ENCODE results near the gene SND1.

The SND1 gene

DNA sequence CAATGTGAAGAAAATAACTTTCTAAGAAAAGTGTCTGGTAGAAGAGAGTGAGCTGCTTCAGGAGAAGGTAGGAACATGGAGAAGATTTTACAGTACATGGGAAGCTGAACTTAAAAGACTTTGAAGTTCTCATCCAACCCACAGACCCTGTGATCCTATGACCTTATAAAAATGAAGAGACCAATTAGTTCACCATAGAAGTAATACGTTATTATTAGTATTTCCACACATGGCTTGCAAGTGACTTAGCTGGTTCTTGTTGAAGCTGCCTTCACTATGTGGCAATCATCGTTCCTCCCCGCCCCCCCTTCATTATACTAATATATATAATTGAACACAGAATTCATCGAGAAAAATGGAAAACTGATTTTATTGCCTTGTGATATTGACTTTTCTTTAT, 129.1 kb downstream of the SND1 start:
- TF ChIP-seq, protein P1, sequence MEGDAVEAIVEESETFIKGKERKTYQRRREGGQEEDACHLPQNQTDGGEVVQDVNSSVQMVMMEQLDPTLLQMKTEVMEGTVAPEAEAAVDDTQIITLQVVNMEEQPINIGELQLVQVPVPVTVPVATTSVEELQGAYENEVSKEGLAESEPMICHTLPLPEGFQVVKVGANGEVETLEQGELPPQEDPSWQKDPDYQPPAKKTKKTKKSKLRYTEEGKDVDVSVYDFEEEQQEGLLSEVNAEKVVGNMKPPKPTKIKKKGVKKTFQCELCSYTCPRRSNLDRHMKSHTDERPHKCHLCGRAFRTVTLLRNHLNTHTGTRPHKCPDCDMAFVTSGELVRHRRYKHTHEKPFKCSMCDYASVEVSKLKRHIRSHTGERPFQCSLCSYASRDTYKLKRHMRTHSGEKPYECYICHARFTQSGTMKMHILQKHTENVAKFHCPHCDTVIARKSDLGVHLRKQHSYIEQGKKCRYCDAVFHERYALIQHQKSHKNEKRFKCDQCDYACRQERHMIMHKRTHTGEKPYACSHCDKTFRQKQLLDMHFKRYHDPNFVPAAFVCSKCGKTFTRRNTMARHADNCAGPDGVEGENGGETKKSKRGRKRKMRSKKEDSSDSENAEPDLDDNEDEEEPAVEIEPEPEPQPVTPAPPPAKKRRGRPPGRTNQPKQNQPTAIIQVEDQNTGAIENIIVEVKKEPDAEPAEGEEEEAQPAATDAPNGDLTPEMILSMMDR (IDR thresholded peaks at IDR 0.05; ENCODE audit: insufficient read depth, low read depth, low read length, missing control alignments): no peak
- H3K4me3 ChIP-seq (ENCODE audit: low read depth, low read length): no peak overlapping the region
- DNase-seq (ENCODE audit: low read depth): no peak

DNA sequence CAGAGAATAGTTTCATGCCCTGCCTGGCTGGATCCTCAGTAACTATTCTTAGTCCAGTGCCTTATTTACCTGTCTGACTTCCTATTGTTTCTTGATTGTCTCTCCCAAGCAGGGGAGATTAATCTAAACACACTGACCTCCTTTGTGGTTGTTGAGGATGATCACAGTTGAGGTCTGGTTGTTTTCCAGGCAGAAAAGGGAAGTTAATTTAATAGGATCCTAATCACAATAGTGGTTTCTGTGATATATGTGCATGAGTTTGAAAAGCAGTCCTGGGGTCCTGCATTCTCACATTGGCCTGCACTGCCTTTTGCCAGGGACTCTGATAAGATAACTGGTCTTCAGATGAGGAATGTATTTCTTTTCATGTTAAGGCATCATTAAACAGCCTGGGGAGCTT, 130.1 kb downstream of the SND1 start:
- H3K4me3 ChIP-seq (ENCODE audit: low read depth, low read length): no peak overlapping the region
- no peak for DNase-seq (ENCODE audit: low read depth)
- TF ChIP-seq, protein P1 (IDR thresholded peaks at IDR 0.05; ENCODE audit: insufficient read depth, low read depth, low read length, missing control alignments): no peak

DNA sequence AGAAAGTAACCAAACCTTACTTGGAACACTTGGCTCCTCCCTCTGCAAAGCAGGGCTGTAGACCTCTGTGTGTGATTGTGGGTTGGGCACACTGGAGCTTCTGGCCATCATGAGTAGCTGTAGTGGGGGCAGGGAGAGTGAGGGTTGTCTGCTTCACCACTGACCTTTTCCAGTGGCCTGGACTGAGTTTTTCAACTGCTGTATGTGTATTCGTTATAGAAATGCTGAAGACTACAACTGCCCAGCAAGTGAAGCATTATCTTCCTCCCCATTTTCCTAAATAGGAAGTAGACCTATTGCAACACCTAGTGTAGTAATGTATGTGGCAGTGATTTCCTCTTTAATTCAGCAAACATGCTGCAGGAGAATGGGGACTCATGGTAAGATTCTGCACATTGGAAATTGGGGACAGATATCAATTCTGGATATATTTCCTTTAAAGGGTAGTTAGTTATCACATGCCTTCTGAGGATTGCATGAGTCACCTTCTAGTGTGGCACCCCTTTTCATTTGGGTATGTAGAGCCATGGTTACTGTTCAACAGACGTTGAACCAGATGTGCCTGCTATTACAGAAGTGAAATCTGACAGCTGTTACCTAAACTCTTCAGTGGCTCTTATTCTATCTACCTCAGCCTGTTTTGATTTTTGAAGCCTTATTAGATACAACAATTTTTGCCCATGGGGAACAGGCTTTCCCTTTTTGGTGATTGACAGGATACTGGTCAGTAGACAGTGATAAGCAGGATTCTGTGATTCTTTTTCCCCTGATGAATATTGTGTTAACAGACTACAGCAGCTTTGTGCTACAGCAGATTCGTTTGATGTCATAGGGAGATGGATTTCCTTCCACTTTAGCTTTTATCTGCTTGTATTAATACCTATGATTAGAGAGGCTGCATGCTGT, 130.9 kb downstream of the SND1 start:
- peak; percentile 16 for DNase-seq (ENCODE audit: low read depth)
- no peak overlapping the region for H3K4me3 ChIP-seq (ENCODE audit: low read depth, low read length)
- TF ChIP-seq, protein P1 (IDR thresholded peaks at IDR 0.05; ENCODE audit: insufficient read depth, low read depth, low read length, missing control alignments): no peak

DNA sequence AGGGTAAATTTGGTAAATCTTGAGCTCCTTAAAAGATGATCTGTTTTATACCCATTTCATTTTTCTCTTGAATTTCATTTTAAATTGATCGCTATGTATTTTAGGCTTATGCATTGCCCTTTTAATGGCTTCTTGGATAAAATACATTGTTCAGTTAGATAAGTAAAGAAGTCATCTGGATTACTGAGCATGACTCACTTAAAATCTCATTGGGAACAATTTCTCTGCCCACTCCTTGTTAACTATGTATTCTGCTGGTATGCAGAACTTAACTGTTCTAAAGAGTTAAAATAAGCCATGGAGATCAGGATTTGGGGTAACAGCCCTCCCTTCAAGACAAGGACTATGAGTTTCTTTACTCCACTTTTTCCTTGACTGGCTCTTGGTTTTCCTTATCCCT, 134.2 kb downstream of the SND1 start:
- TF ChIP-seq, protein P1 (IDR thresholded peaks at IDR 0.05; ENCODE audit: insufficient read depth, low read depth, low read length, missing control alignments): no peak
- DNase-seq (ENCODE audit: low read depth): no peak

DNA sequence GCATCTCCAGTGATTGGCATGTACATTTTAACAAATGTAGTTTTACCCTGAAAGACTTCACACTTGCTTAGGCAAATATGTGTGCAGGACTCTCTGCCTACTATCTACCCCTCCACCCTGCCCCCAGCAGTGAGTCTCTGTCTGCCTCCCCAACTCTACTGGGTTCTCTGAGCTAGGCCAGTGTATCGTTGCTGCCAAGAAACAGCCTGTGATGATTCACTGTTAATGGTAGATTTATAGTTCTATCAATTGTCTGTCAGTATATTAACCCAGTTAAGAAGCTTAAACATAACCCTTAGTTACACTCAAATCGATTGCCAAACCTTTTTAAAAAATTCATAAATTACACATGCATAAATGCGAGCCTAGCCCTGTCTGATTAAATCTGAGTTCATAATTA, 137.0 kb downstream of the SND1 start:
- no peak for DNase-seq (ENCODE audit: low read depth)
- TF ChIP-seq, protein P1 (IDR thresholded peaks at IDR 0.05; ENCODE audit: insufficient read depth, low read depth, low read length, missing control alignments): no peak
- no peak overlapping the region for H3K4me3 ChIP-seq (ENCODE audit: low read depth, low read length)

More for the DNA sequence above, 134.2 kb downstream of the SND1 start:
- no peak overlapping the region for H3K4me3 ChIP-seq (ENCODE audit: low read depth, low read length)

DNA sequence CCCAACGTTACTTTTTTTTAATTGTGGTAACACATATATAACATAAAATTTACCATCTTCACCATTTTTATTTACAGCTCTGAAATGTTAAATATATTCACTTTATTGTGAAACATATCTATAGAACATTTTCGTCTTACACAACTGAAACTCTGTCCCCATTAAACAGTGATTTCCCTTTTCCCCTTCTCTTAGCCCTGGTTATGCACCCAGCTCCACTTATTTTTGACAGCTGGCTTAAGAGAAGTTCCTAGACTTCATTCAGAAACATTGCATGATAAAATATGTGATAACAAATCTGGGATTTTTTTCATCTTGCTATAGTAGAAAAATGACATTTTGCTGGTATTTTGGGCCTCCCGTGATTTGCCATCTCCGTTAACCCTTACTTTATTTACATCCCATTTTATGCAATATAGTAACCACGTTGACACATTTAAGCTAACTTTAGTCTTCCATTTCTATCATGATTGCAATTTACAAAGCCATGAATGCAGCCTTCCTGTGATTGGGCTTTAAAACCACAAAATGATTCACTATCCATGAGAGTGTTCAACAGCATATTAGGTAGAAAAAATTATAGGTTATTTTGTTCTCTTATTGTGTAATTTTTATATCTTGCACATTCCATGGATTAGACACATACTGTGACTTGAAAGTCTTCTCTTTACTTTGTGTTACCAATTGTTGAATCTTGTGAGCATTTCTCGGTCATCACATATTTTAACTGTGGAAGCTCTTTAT, 139.6 kb downstream of the SND1 start:
- TF ChIP-seq, protein P1 (IDR thresholded peaks at IDR 0.05; ENCODE audit: insufficient read depth, low read depth, low read length, missing control alignments): no peak
- H3K4me3 ChIP-seq (ENCODE audit: low read depth, low read length): no peak overlapping the region
- DNase-seq (ENCODE audit: low read depth): no peak
